ENCODE results near the gene RRM1.
A peak's percentile ranks its signal among the peaks of the same experiment; 100 is the strongest.

The RRM1 gene

DNA sequence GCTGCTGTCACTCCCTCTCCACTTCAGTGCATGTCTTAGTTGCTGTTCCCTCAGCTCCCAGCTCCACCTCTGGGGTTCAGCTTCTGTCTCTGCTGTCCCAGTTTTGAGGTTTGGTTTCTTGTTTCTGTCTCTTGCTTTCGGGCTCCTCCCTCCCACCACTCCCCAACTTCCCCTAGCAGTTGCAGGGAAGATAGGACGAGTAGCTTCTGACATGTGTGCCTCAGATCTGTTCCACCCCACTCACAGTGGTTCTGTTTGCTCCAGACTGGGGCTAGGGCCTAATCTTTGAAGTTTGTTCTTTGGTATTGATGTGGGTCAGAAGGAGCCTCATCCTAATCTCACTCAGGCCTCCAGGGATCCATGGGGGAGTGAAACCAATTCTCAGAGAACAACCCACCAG is 2.6 kb upstream of the RRM1 start:
- Mint-ChIP-seq H3K36me3 (ENCODE audit: low read depth) (peaks cover 12% of the 10 kb centered on the region), H3K9me3 (no peaks in the 10 kb centered on the region), H3K27ac (peak overlapping the region; percentile 86), H3K27me3 (ENCODE audit: low read depth, poor library complexity) (peaks cover 4% of the 10 kb centered on the region), H3K4me3 (no peak overlapping the region), H3K4me1 (peaks cover 40% of the 10 kb centered on the region)
- TF ChIP-seq, protein P1, sequence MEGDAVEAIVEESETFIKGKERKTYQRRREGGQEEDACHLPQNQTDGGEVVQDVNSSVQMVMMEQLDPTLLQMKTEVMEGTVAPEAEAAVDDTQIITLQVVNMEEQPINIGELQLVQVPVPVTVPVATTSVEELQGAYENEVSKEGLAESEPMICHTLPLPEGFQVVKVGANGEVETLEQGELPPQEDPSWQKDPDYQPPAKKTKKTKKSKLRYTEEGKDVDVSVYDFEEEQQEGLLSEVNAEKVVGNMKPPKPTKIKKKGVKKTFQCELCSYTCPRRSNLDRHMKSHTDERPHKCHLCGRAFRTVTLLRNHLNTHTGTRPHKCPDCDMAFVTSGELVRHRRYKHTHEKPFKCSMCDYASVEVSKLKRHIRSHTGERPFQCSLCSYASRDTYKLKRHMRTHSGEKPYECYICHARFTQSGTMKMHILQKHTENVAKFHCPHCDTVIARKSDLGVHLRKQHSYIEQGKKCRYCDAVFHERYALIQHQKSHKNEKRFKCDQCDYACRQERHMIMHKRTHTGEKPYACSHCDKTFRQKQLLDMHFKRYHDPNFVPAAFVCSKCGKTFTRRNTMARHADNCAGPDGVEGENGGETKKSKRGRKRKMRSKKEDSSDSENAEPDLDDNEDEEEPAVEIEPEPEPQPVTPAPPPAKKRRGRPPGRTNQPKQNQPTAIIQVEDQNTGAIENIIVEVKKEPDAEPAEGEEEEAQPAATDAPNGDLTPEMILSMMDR (IDR thresholded peaks at IDR 0.05): no peak
- DNase-seq: no peak

DNA sequence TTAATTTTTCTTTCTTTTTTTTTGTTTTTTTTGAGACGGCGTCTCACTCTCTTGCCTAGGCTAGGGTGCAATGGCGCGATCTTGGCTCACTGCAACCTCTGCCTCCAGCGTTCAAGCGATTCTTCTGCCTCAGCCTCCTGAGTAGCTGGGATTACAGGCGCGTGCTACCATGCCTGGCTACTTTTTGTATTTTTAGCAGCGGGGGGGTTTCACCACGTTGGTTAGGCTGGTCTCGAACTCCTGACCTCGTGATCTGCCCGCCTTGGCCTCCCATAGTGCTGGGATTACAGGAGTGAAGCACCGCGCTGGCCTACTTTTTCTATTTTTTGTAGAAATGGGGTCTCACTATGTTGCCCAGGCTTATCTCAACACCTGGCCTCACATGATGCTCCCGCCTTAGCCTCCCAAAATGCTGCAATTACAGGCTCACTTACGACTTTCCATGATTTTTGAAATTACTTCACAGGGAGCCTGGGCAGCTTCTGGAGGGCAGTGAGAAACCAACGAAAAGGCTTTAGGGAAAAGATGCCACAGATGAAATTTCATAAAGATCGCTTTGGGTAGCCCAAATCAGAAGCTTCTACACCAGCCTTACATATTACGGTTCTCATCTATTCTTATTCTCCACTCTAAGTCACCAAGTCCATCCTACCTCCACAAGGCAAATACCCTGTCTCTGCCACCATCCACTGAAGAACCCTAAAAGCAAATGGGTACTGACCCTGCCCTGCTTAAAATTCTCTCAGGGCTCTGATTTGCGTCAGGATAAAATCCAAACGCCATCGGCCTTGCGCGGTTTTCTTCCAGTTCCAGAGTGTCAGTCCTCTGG is 866 bp upstream of the RRM1 start:
- H3K4me3 Mint-ChIP-seq: peak overlapping the region; percentile 96
- no peaks in the 10 kb centered on the region for H3K9me3 Mint-ChIP-seq
- TF ChIP-seq, protein P1 (IDR thresholded peaks at IDR 0.05): no peak
- H3K27me3 Mint-ChIP-seq (ENCODE audit: low read depth, poor library complexity): peaks cover 4% of the 10 kb centered on the region
- no peak for DNase-seq
- H3K4me1 Mint-ChIP-seq: peaks cover 48% of the 10 kb centered on the region
- H3K36me3 Mint-ChIP-seq (ENCODE audit: low read depth): peaks cover 10% of the 10 kb centered on the region
- peak overlapping the region; percentile 99 for H3K27ac Mint-ChIP-seq

DNA sequence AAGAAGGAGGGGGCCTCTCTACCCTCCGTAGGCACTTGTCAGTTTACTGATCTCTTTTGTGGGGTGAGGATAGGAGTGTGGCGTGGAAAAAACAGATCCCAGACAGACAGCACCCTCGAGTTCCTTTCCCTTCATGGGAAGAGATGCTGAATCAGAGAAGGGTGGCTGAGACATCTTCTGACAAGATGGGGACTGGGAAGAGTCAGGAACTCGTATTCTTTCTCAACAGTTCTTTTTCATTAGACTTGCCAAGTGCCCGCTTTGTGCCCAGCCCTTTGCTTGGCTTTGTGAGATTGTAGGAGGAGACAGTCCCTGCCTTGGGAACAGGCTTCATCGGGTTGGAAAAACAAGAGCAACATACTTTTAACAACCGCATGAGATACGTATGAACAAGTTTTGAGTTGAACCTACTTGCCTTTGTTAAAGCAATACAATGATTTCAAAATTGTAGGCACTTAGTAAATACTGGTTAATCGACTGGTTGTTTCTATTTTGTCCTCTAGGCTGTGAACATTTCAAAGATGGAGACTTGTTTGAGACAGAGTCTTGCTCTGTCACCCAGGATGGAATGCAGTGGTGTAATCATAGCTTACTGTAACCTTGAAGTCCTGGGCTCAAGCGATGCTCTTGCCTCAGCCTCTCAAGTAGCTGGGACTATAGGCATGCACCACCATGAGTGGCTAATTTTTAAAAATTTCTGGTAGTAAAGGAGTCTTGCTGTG is 1.1 kb downstream of the RRM1 start:
- H3K9me3 Mint-ChIP-seq: no peaks in the 10 kb centered on the region
- H3K27me3 Mint-ChIP-seq (ENCODE audit: low read depth, poor library complexity): peaks cover 1% of the 10 kb centered on the region
- no peak for DNase-seq
- peaks cover 62% of the 10 kb centered on the region for H3K4me1 Mint-ChIP-seq
- peak overlapping the region; percentile 99 for H3K27ac Mint-ChIP-seq
- TF ChIP-seq, protein P1 (IDR thresholded peaks at IDR 0.05): no peak
- H3K36me3 Mint-ChIP-seq (ENCODE audit: low read depth): peaks cover 14% of the 10 kb centered on the region
- peak overlapping the region; percentile 96 for H3K4me3 Mint-ChIP-seq

DNA sequence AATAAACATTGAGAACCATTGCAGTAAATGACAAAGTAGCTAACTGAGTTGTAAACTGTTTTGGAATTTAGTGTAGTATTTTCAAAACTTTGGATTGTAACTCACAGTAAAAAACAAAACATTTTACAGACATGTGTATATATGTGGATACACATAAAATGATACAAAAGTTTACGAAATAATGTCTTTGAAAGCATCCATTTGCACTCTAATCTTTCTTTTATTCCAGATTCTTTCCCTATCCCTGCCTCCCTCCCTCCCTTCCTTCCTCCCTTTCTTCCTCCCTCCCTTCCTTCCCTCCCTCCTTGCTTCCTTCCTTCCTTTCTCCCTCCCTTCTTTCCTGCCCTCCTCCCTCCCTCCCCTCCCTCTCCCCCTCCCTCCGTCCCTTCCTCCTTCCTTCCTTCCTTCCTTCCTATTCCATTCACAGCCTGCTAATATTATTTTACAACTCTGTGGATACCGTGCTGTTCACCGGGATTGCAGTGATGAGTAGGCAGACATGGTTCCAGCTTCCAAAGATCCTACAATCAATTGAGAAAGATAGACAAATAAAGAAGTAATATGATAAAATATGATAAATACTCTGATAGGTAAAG is 3.5 kb downstream of the RRM1 start:
- peaks cover 35% of the 10 kb centered on the region for H3K36me3 Mint-ChIP-seq (ENCODE audit: low read depth)
- H3K9me3 Mint-ChIP-seq: no peaks in the 10 kb centered on the region
- H3K27me3 Mint-ChIP-seq (ENCODE audit: low read depth, poor library complexity): no peaks in the 10 kb centered on the region
- peaks cover 50% of the 10 kb centered on the region for H3K4me1 Mint-ChIP-seq
- no peak overlapping the region for H3K27ac Mint-ChIP-seq
- no peak overlapping the region for H3K4me3 Mint-ChIP-seq
- TF ChIP-seq, protein P1 (IDR thresholded peaks at IDR 0.05): no peak
- DNase-seq: no peak

DNA sequence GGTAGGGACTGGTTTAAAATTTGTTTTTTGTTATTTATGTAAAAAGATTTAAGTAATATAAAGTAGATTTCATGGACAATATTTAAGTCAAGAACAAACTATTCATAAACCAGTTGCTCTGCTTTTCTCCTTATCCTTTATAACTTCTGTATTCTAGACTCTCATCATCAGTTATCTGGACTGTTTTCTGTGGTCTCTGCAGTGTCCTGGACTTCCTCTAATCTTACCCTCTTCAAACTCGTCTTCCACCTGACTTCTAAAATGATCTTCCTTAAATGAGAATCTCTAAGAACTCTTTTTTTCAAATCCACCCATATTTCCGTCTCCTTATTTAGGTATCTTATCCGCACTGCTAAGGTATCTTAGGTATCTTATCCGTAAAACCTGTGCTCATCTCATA is 8.1 kb downstream of the RRM1 start:
- H3K4me3 Mint-ChIP-seq: no peak overlapping the region
- H3K27me3 Mint-ChIP-seq (ENCODE audit: low read depth, poor library complexity): no peaks in the 10 kb centered on the region
- TF ChIP-seq, protein P1 (IDR thresholded peaks at IDR 0.05): no peak
- H3K4me1 Mint-ChIP-seq: peaks cover 20% of the 10 kb centered on the region
- no peak for DNase-seq
- H3K36me3 Mint-ChIP-seq (ENCODE audit: low read depth): peaks cover 63% of the 10 kb centered on the region
- no peaks in the 10 kb centered on the region for H3K9me3 Mint-ChIP-seq
- no peak overlapping the region for H3K27ac Mint-ChIP-seq

Data from nephron progenitor cell (in vitro differentiated cells).